HT1080 (cell line): ENCODE results near the gene FAM120B. TPM values are rescaled to one million over a fixed set of nuclear protein-coding genes. Genes with fewer than 3 reads are reported as not detected.
"Not testable (repeated sequence)": the region's sequence is repeated elsewhere in the genome, so short reads cannot be mapped to it uniquely, and the experiment has no call there.

Source experiments
- DNase-seq: peaks from one replicate; pipeline ENCODE4 v3.0.0-alpha.2; 2015; ENCODE audit warnings: low read depth
- polyA plus RNA-seq, 2 experiments: library from polyadenylated mRNA; depleted of rRNA; stranded (reverse); fragments of >200 nt; gene quantifications; 2 replicates each; pipeline ENCODE4 v1.2.3, GENCODE V29; 2015
- total RNA-seq: library from RNA; depleted of rRNA; stranded (reverse); fragments of >200 nt; shearing (Covaris generic); gene quantifications from 2 replicates; pipeline ENCODE4 v1.2.3, GENCODE V29; 2014; rRNA removed

Gene FAM120B
- 8.6 and 15.4 TPM in 2 replicates for total RNA-seq
- 17.1 and 19.0 TPM in 2 replicates for polyA plus RNA-seq (2015; cell fraction: cytosol; rRNA removed)
- 47.9 and 51.0 TPM in 2 replicates for polyA plus RNA-seq (2015; cell fraction: nucleus; rRNA removed)

- DNase-seq: peak; percentile 92
These were observed at the start of gene FAM120B for GRCh38 chr6:170306324-170307079. TSS of gene FAM120B (plus strand) at chr6:170306758. CDS start at chr6:170317391, 10,633 bp downstream.

GRCh38 chr6:170257376-170257775 is 49.2 kb upstream of the FAM120B start:
- no peak for DNase-seq

GRCh38 chr6:170258407-170258806 is 48.2 kb upstream of the FAM120B start:
- DNase-seq: no peak

GRCh38 chr6:170259278-170259677 is 47.3 kb upstream of the FAM120B start:
- no peak for DNase-seq

- no peak for DNase-seq
These were observed 45.9 kb upstream of the FAM120B start for GRCh38 chr6:170260686-170261085.

GRCh38 chr6:170261643-170262488 is 44.7 kb upstream of the FAM120B start:
- DNase-seq: no peak

GRCh38 chr6:170262489-170263088 is 44.0 kb upstream of the FAM120B start:
- no peak for DNase-seq

GRCh38 chr6:170263410-170263809 is 43.1 kb upstream of the FAM120B start:
- no peak for DNase-seq

GRCh38 chr6:170264086-170264485 is 42.5 kb upstream of the FAM120B start:
- no peak for DNase-seq

- not testable (repeated sequence) for DNase-seq
These were observed 41.9 kb upstream of the FAM120B start for GRCh38 chr6:170264644-170265043.

GRCh38 chr6:170265655-170266054 is 40.9 kb upstream of the FAM120B start:
- DNase-seq: no peak

GRCh38 chr6:170266061-170266825 is 40.3 kb upstream of the FAM120B start:
- DNase-seq: no peak

GRCh38 chr6:170267688-170268087 is 38.9 kb upstream of the FAM120B start:
- no peak for DNase-seq

GRCh38 chr6:170268216-170269129 is 38.1 kb upstream of the FAM120B start:
- no peak for DNase-seq

GRCh38 chr6:170269151-170269845 is 37.3 kb upstream of the FAM120B start:
- no peak for DNase-seq

GRCh38 chr6:170269846-170270541 is 36.6 kb upstream of the FAM120B start:
- DNase-seq: no peak

- no peak for DNase-seq
These were observed 35.5 kb upstream of the FAM120B start for GRCh38 chr6:170270984-170271593.

GRCh38 chr6:170271771-170272314 is 34.7 kb upstream of the FAM120B start:
- DNase-seq: no peak
